SH-SY5Y (cell line): Measurements from ENCODE around the gene TTN.

Experiments
- GATA2 ChIP-seq: IDR thresholded peaks from 2 replicates; pipeline ENCODE4 v1.6.1; 2011; ENCODE audit warnings: mild to moderate bottlenecking, low read depth, low read length
- GATA3 ChIP-seq: IDR thresholded peaks from 2 replicates; pipeline ENCODE4 v1.6.1; 2011; ENCODE audit warnings: low read depth, mild to moderate bottlenecking, low read length, moderate library complexity

DNA sequence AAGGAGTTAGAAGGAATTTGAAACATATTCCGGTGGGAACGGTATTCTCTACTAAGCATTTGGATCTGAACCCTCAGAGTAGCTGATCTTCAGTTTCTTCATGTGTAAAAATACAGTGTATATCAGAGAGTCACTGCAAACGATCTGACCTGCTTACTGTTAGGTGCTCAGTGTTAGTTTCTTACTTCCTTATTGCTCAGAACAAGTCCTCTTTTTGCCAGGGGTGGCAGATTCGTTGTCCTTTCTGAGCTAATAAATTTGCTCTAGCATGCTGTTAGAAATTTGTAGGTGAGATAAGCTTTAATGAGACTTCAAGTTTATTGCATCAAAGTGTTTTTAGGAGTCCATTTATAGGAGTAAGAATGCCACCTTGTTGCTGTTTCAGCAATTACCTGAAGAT lies 311.2 kb downstream of the TTN start:
- TF ChIP-seq GATA2 (no peak), GATA3 (no peak)
